ENCODE measurements around the gene UBXN4. TPM values are rescaled to one million over a fixed set of nuclear protein-coding genes. Genes with fewer than 3 reads are reported as not detected.
"Not testable (repeated sequence)": the region's sequence is repeated elsewhere in the genome, so short reads cannot be mapped to it uniquely, and the experiment has no call there.

UBXN4 gene
- total RNA-seq, 2 experiments from 2014 or later, result 90.5 to 105 TPM

GRCh38 chr2:135786823-135787222 lies 45.2 kb downstream of the UBXN4 start:
- intact Hi-C loops (cut with micrococcal nuclease), result no loop called here
- no peak for DNase-seq
- ATAC-seq, result no peak
- CTCF ChIA-PET, result interaction anchor here (1.7 to 8.1 kb wide), 3 partner anchors 11 to 25 kb away, joined by 3 to 86 read pairs (median 6); no protein-coding TSS in a partner anchor
- H3K9me3 Mint-ChIP-seq, result no peaks in the 10 kb centered on the region
- no peak overlapping the region for H3K27ac Mint-ChIP-seq
- no peaks in the 10 kb centered on the region for H3K27me3 Mint-ChIP-seq
- no peak overlapping the region for H3K4me3 Mint-ChIP-seq
- H3K4me1 Mint-ChIP-seq (ENCODE audit: low read depth), result peaks cover 6% of the 10 kb centered on the region
- POLR2A ChIA-PET, result no interaction called here
- TF ChIP-seq CTCF (IDR thresholded peaks at IDR 0.05), result no peak
- peaks cover 28% of the 10 kb centered on the region for H3K36me3 Mint-ChIP-seq (ENCODE audit: low read depth)

- Mint-ChIP-seq H3K4me1 (ENCODE audit: low read depth) (peaks cover 30% of the 10 kb centered on the region), H3K36me3 (ENCODE audit: low read depth) (peaks cover 9% of the 10 kb centered on the region), H3K4me3 (no peak overlapping the region), H3K9me3 (no peaks in the 10 kb centered on the region), H3K27me3 (no peaks in the 10 kb centered on the region), H3K27ac (no peak overlapping the region)
- TF ChIP-seq CTCF (IDR thresholded peaks at IDR 0.05), result no peak
- ChIA-PET POLR2A (interaction anchor here (1.6 kb wide), 1 partner anchor 13 kb away, joined by 4 read pairs; no protein-coding TSS in a partner anchor), CTCF (interaction anchor here (0.7 kb wide), 1 partner anchor 9 kb away, joined by 3 read pairs; no protein-coding TSS in a partner anchor)
- DNase-seq, result no peak
- no peak for ATAC-seq
- intact Hi-C loops (cut with micrococcal nuclease), result no loop called here
Observed at GRCh38 chr2:135790423-135790822, 48.8 kb downstream of the UBXN4 start.

DNA sequence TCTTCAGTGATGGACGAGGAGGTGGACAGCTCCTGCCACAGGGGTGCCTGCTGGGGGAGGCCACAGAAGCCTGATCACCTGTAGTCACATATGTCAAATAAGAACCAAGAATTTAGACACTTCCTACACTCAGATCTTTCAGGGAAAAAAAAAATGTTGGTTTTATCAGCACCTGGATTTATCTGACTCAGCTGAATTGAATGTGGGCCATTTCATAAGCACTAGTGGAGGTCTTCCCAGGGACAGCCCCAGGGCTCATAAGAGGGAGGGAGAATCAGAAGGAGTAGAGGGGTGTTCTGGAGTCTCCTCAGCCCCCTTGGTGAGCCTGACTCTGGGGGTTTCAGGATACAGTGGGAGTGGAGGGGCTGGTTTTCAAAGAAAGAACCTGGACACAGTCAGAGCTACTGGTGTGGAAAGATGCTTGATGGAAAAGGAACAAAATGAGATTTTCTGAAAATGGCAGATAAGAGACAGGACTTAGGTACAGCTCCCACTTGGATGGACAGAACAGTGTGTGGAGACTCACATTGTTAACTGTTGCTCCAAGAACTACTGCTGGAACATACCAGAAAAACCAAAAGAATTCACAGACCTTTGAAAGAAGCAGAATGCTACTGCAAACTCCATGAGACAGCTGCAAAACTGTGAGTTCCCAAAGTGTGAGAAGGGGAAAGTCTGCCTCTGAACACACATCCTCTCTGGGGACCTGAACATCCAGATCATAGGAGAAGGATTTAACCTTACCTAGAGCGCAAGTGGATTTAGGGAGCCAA lies 49.9 kb downstream of the UBXN4 start:
- ATAC-seq (no peak), DNase-seq (no peak)
- Mint-ChIP-seq H3K4me1 (ENCODE audit: low read depth) (peaks cover 30% of the 10 kb centered on the region), H3K36me3 (ENCODE audit: low read depth) (peaks cover 3% of the 10 kb centered on the region), H3K27ac (no peak overlapping the region), H3K27me3 (no peaks in the 10 kb centered on the region), H3K9me3 (no peaks in the 10 kb centered on the region), H3K4me3 (no peak overlapping the region)
- intact Hi-C loops (cut with micrococcal nuclease), result no loop called here
- ChIA-PET POLR2A (interaction anchor here (0.9 to 3.0 kb wide), 3 partner anchors 11 to 71 kb away, joined by 3 to 6 read pairs (median 4); no protein-coding TSS in a partner anchor), CTCF (interaction anchor here (1.5 kb wide), 1 partner anchor 15 kb away, joined by 5 read pairs; no protein-coding TSS in a partner anchor)
- TF ChIP-seq CTCF (IDR thresholded peaks at IDR 0.05), result no peak

DNA sequence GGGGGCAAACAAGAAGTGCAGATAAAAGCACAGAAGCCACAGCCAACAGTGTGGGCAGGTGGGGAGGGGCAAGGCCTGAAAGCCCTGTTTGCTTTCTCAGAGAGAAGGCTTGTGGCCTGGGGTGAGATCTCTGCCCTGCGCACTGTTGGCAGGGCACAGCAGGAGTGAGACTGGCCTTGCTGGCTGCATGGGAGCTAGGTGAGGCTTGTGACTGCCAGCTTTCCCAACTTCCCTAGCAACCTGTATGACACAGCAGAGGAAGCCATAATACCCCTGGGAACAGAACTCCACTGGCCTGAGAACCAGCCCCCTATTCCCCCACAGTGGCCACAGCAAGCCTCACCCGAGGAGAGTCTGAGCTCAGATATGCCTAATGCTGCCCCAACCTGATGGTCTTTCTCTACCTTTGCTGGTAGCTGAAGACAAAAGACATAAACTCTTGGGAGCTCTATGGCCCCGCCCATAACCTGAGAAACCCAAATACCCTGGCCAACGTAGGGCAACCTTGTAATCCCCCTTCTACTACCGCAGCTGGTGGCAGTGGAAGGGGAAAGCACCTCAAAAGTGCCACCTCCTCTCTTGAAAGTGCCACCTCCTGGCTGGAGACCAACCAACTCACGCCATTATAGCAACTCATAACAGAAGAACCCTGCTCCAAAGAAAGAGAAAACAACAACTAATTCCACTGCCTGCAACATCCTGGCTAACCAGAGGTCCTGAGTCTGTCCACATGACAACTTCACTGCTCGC lies 50.9 kb downstream of the UBXN4 start:
- no peak overlapping the region for H3K4me3 Mint-ChIP-seq

DNA sequence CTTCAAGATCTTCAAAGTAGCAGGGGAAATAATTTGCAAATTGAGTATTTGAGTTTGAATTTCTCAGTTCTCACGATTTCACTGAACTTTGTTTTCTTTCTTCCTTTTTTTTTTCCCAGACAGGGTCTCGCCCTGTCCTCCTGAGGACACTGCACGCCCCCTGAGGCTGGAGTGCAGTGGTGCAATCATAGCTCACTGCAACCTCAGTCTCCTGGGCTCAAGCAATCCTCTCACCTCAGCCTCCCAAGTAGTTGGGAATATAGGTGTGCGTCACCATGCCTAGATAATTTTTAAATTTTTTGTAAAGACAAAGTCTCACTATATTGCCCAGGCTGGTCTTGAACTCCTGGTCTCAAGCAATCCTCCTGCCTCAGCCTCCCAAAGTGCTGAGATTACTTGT lies 54.0 kb downstream of the UBXN4 start:
- H3K4me1 Mint-ChIP-seq (ENCODE audit: low read depth), result peaks cover 34% of the 10 kb centered on the region
- H3K4me3 Mint-ChIP-seq; H3K27me3 Mint-ChIP-seq; POLR2A ChIA-PET; H3K36me3 Mint-ChIP-seq (ENCODE audit: low read depth); intact Hi-C loops (cut with micrococcal nuclease); DNase-seq; H3K9me3 Mint-ChIP-seq; H3K27ac Mint-ChIP-seq; ATAC-seq: not testable (repeated sequence)
- CTCF ChIA-PET, result interaction anchor here (4.4 to 6.3 kb wide), 3 partner anchors 11 to 39 kb away, joined by 20 to 145 read pairs (median 86); no protein-coding TSS in a partner anchor

More for the DNA sequence above, 50.9 kb downstream of the UBXN4 start:
- Mint-ChIP-seq H3K4me1 (ENCODE audit: low read depth) (peaks cover 34% of the 10 kb centered on the region), H3K27me3 (no peaks in the 10 kb centered on the region), H3K27ac (peak overlapping the region; percentile 2), H3K36me3 (ENCODE audit: low read depth) (no peaks in the 10 kb centered on the region), H3K9me3 (no peaks in the 10 kb centered on the region)
- DNase-seq, result peak; percentile 71
- peak; percentile 79 for ATAC-seq
- POLR2A ChIA-PET, result interaction anchor here (3.0 kb wide), 1 partner anchor 23 kb away, joined by 6 read pairs; no protein-coding TSS in a partner anchor
- no peak for TF ChIP-seq CTCF (IDR thresholded peaks at IDR 0.05)
- intact Hi-C loops (cut with micrococcal nuclease), result no loop called here
- CTCF ChIA-PET, result interaction anchor here (1.5 kb wide), 1 partner anchor 14 kb away, joined by 5 read pairs; no protein-coding TSS in a partner anchor
